H9 (cell line): ENCODE data around the gene CCDC121. TPM values are rescaled to one million over a fixed set of nuclear protein-coding genes. Genes with fewer than 3 reads are reported as not detected.

Experiments used
- DNase-seq: peaks from one replicate; pipeline ENCODE4 v3.0.0-alpha.2; 2017
- H2AFZ ChIP-seq: one replicate; pipeline ENCODE4 v1.6.1; 2013; ENCODE audit warnings: mild to moderate bottlenecking, low read length, control low read depth, moderate library complexity
- H2AK5ac ChIP-seq: 2 replicates; pipeline ENCODE4 v1.6.1; 2013; ENCODE audit warnings: low read length, control low read depth, mixed read lengths; ENCODE audit not compliant: insufficient read length
- H2BK120ac ChIP-seq: one replicate; pipeline ENCODE4 v1.6.1; 2013; ENCODE audit warnings: low read depth, mild to moderate bottlenecking, low read length, control low read depth, inconsistent platforms; ENCODE audit not compliant: poor library complexity, severe bottlenecking
- H2BK12ac ChIP-seq: 2 replicates; pipeline ENCODE4 v1.6.1; 2013; ENCODE audit warnings: low read length, control low read depth, mixed read lengths, low read depth; ENCODE audit not compliant: insufficient read length
- H2BK15ac ChIP-seq: 2 replicates; pipeline ENCODE4 v1.6.1; 2013; ENCODE audit warnings: low read depth, low read length, control low read depth
- H2BK20ac ChIP-seq: one replicate; pipeline ENCODE4 v1.6.1; 2013; ENCODE audit warnings: low read depth, mild to moderate bottlenecking, low read length, control low read depth, inconsistent platforms; ENCODE audit not compliant: poor library complexity, severe bottlenecking
- H2BK5ac ChIP-seq: 2 replicates; pipeline ENCODE4 v1.6.1; 2013; ENCODE audit warnings: low read length, control low read depth, mixed read lengths; ENCODE audit not compliant: insufficient read length
- H3K14ac ChIP-seq: 2 replicates; pipeline ENCODE4 v1.6.1; 2013; ENCODE audit warnings: low read length, control low read depth; ENCODE audit not compliant: insufficient read depth
- H3K18ac ChIP-seq: 2 replicates; pipeline ENCODE4 v1.6.1; 2013; ENCODE audit warnings: low read depth, mild to moderate bottlenecking, mixed read lengths, low read length, control low read depth; ENCODE audit not compliant: insufficient read length
- H3K23ac ChIP-seq: 2 replicates; pipeline ENCODE4 v1.6.1; 2013; ENCODE audit warnings: low read length, control low read depth, mixed read lengths, low read depth; ENCODE audit not compliant: insufficient read length
- H3K23me2 ChIP-seq: 2 replicates; pipeline ENCODE4 v1.6.1; 2013; ENCODE audit warnings: low read depth, mild to moderate bottlenecking, mixed read lengths, low read length, control low read depth; ENCODE audit not compliant: insufficient read length, poor library complexity, severe bottlenecking
- H3K27ac ChIP-seq: 2 replicates; pipeline ENCODE4 v1.5.1; 2013; ENCODE audit warnings: low read length, control low read depth, mixed read lengths, low read depth; ENCODE audit not compliant: insufficient read length
- H3K27me3 ChIP-seq: 2 replicates; pipeline ENCODE4 v1.6.1; 2013; ENCODE audit warnings: low read length, control low read depth, inconsistent platforms; ENCODE audit not compliant: insufficient read depth
- H3K4ac ChIP-seq: 2 replicates; pipeline ENCODE4 v1.6.1; 2013; ENCODE audit warnings: low read depth, mild to moderate bottlenecking, control low read depth, inconsistent platforms, low read length, moderate library complexity
- H3K4me1 ChIP-seq: 2 replicates; pipeline ENCODE4 v1.6.1; 2013; ENCODE audit warnings: low read length, control low read depth, inconsistent platforms; ENCODE audit not compliant: insufficient read depth
- H3K4me2 ChIP-seq: 2 replicates; pipeline ENCODE4 v1.6.1; 2013; ENCODE audit warnings: low read length, control low read depth, mixed read lengths; ENCODE audit not compliant: insufficient read length, insufficient read depth
- H3K56ac ChIP-seq: 2 replicates; pipeline ENCODE4 v1.6.1; 2013; ENCODE audit warnings: low read depth, mild to moderate bottlenecking, mixed read lengths, low read length, control low read depth; ENCODE audit not compliant: insufficient read length
- H3K79me1 ChIP-seq: 2 replicates; pipeline ENCODE4 v1.6.1; 2013; ENCODE audit warnings: low read depth, mild to moderate bottlenecking, moderate library complexity, low read length, control low read depth, inconsistent platforms; ENCODE audit not compliant: insufficient read depth, poor library complexity, severe bottlenecking
- H3K79me2 ChIP-seq: 2 replicates; pipeline ENCODE4 v1.6.1; 2013; ENCODE audit warnings: low read length, control low read depth, inconsistent platforms; ENCODE audit not compliant: insufficient read depth
- H3K9ac ChIP-seq: 2 replicates; pipeline ENCODE4 v1.6.1; 2013; ENCODE audit warnings: low read length, control low read depth, mixed read lengths; ENCODE audit not compliant: insufficient read length; ENCODE audit errors: extremely low read depth
- H3K9me3 ChIP-seq: one replicate; pipeline ENCODE4 v1.6.1; 2013; ENCODE audit warnings: low read depth, low read length, inconsistent platforms; ENCODE audit not compliant: control insufficient read depth
- H3T11ph ChIP-seq: one replicate; pipeline ENCODE4 v1.6.1; 2013; ENCODE audit warnings: mild to moderate bottlenecking, low read length, control low read depth, inconsistent platforms
- H4K20me1 ChIP-seq: one replicate; pipeline ENCODE4 v1.6.1; 2013; ENCODE audit not compliant: control insufficient read depth, insufficient read length, insufficient read depth
- H4K5ac ChIP-seq: 2 replicates; pipeline ENCODE4 v1.6.1; 2013; ENCODE audit warnings: low read depth, mild to moderate bottlenecking, mixed read lengths, low read length, control low read depth; ENCODE audit not compliant: insufficient read length
- H4K8ac ChIP-seq: replicated peaks from 2 replicates; pipeline ENCODE4 v1.6.1; 2013; ENCODE audit warnings: low read length, control low read depth, mixed read lengths, low read depth; ENCODE audit not compliant: insufficient read length
- H4K91ac ChIP-seq: 2 replicates; pipeline ENCODE4 v1.6.1; 2013; ENCODE audit warnings: low read depth, mild to moderate bottlenecking, moderate library complexity, mixed read lengths, low read length, control low read depth; ENCODE audit not compliant: insufficient read length
- H3K27ac Mint-ChIP-seq, 3 experiments: 2 replicates in 2 of 3; 3 replicates in 1 of 3; pipeline ENCODE4 v1.8.0; 2020 to 2021; ENCODE audit warnings: mixed read lengths in 3 of 3, mild to moderate bottlenecking in 1 of 3, moderate library complexity in 1 of 3
- H3K27me3 Mint-ChIP-seq: 2 replicates; pipeline ENCODE4 v1.8.0; 2021; ENCODE audit warnings: low read depth, mild to moderate bottlenecking, moderate library complexity, mixed read lengths
- H3K36me3 Mint-ChIP-seq, 3 experiments: 2 replicates in 2 of 3; 3 replicates in 1 of 3; pipeline ENCODE4 v1.8.0; 2020 to 2021; ENCODE audit warnings: low read depth in 3 of 3, mixed read lengths in 3 of 3; ENCODE audit not compliant: insufficient read depth in 1 of 3
- H3K4me1 Mint-ChIP-seq, 2 experiments: 2 replicates each; pipeline ENCODE4 v1.8.0; 2020; ENCODE audit warnings: mixed read lengths in 2 of 2
- H3K4me3 Mint-ChIP-seq, 2 experiments: 2 replicates in 1 of 2; 3 replicates in 1 of 2; pipeline ENCODE4 v1.8.0; 2020 to 2021; ENCODE audit warnings: mild to moderate bottlenecking in 2 of 2, mixed read lengths in 2 of 2, moderate library complexity in 1 of 2
- H3K9me3 Mint-ChIP-seq, 2 experiments: 2 replicates in 1 of 2; 3 replicates in 1 of 2; pipeline ENCODE4 v1.8.0; 2020; ENCODE audit warnings: mild to moderate bottlenecking in 2 of 2, mixed read lengths in 2 of 2, moderate library complexity in 1 of 2
- WGBS: extraction: QIAGEN DNeasy Blood & Tissue Kit; methylation state at CpG from one replicate; pipeline ENCODE4 v1.1.7; 2013; ENCODE audit warnings: missing lambda C conversion rate, low lambda C conversion rate, mixed read lengths; ENCODE audit not compliant: insufficient read length; ENCODE audit errors: extremely low coverage; 5-methylcytosine and 5-hydroxymethylcytosine counted together
- total RNA-seq: library from RNA; stranded (reverse); gene quantifications from 2 replicates; pipeline ENCODE4 v1.2.1, GENCODE V29; 2021
- TF ChIP-seq, protein P1 (sequence below): fragments of 200-600 bp; sonication (generic); conservative IDR thresholded peaks from 3 replicates; pipeline ENCODE4 v1.8.0; 2021; ENCODE audit warnings: antibody characterized with exemption, mild to moderate bottlenecking

Gene CCDC121
- total RNA-seq, 1 experiment from 2014 or later: 1.2 TPM

DNA sequence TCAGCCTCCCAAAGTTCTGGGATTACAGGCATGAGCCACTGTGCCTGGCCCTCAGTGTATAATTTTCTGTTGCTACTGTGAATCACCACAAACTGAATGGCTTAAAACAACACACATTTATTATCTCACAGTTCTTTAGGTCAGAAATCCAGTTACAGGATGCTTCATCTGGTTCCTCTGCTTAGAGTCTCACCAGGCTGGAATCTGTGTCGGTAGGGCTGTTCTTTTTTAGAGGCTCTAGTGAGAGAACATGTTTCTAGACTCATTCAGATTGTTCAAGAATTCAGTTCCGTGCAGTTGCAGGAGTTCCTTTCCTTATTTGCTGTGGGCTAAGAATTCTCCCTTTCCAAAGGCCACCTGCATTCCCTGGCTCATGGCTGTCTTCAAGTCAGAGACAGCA is 22.2 kb downstream of the CCDC121 start:
- no peak overlapping the region for H2BK120ac ChIP-seq
- TF ChIP-seq, protein P1, sequence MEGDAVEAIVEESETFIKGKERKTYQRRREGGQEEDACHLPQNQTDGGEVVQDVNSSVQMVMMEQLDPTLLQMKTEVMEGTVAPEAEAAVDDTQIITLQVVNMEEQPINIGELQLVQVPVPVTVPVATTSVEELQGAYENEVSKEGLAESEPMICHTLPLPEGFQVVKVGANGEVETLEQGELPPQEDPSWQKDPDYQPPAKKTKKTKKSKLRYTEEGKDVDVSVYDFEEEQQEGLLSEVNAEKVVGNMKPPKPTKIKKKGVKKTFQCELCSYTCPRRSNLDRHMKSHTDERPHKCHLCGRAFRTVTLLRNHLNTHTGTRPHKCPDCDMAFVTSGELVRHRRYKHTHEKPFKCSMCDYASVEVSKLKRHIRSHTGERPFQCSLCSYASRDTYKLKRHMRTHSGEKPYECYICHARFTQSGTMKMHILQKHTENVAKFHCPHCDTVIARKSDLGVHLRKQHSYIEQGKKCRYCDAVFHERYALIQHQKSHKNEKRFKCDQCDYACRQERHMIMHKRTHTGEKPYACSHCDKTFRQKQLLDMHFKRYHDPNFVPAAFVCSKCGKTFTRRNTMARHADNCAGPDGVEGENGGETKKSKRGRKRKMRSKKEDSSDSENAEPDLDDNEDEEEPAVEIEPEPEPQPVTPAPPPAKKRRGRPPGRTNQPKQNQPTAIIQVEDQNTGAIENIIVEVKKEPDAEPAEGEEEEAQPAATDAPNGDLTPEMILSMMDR: no peak
- no peak overlapping the region for H3K56ac ChIP-seq
- H3K4me1 ChIP-seq: no peaks in the 10 kb centered on the region
- no peaks in the 10 kb centered on the region for H3K79me2 ChIP-seq
- DNase-seq: no peak
- H3K23me2 ChIP-seq: no peaks in the 10 kb centered on the region
- no peak overlapping the region for H2AFZ ChIP-seq
- H2BK5ac ChIP-seq: no peak overlapping the region
- no peak overlapping the region for H2BK12ac ChIP-seq
- no peak overlapping the region for H3T11ph ChIP-seq
- no peak overlapping the region for H3K4ac ChIP-seq
- H4K8ac ChIP-seq: no peak overlapping the region
- WGBS: no CpG with 5 or more reads among the region's 2 CpGs
- Mint-ChIP-seq H3K4me1 (no peaks in the 10 kb centered on the region), H3K9me3 (no peaks in the 10 kb centered on the region), H3K27ac (no peak overlapping the region; a peak in 1 of 7 replicates), H3K36me3 (peaks cover 30 to 67% (median 61%) of the 10 kb centered on the region in 3 experiments; a peak in 6 of 7 replicates), H3K27me3 (no peaks in the 10 kb centered on the region), H3K4me3 (no peak overlapping the region)
- no peak overlapping the region for H2BK15ac ChIP-seq
- H3K4me2 ChIP-seq: no peak overlapping the region
- H3K9ac ChIP-seq: no peak overlapping the region
- no peaks in the 10 kb centered on the region for H3K9me3 ChIP-seq
- no peak overlapping the region for H3K27ac ChIP-seq
- H3K18ac ChIP-seq: no peak overlapping the region
- H2AK5ac ChIP-seq: no peak overlapping the region
- no peak overlapping the region for H4K91ac ChIP-seq
- no peaks in the 10 kb centered on the region for H3K79me1 ChIP-seq
- no peaks in the 10 kb centered on the region for H4K20me1 ChIP-seq
- no peak overlapping the region for H3K14ac ChIP-seq
- no peak overlapping the region for H2BK20ac ChIP-seq
- no peak overlapping the region for H3K23ac ChIP-seq
- no peaks in the 10 kb centered on the region for H3K27me3 ChIP-seq
- H4K5ac ChIP-seq: no peak overlapping the region
